HG03378 (cell line): ENCODE data around the gene POU6F2.
"Not testable (repeated sequence)": the region's sequence is repeated elsewhere in the genome, so short reads cannot be mapped to it uniquely, and the experiment has no call there.

Experiments used
- ATAC-seq: cut with Tn5 transposase; IDR thresholded peaks from one replicate; pipeline ENCODE4 v1.9.1; 2021; ENCODE audit warnings: mild to moderate bottlenecking, moderate library complexity; ENCODE audit not compliant: unreplicated experiment

Gene POU6F2

GRCh38 chr7:39339591-39339990 is 361.9 kb downstream of the POU6F2 start:
- no peak for ATAC-seq

DNA sequence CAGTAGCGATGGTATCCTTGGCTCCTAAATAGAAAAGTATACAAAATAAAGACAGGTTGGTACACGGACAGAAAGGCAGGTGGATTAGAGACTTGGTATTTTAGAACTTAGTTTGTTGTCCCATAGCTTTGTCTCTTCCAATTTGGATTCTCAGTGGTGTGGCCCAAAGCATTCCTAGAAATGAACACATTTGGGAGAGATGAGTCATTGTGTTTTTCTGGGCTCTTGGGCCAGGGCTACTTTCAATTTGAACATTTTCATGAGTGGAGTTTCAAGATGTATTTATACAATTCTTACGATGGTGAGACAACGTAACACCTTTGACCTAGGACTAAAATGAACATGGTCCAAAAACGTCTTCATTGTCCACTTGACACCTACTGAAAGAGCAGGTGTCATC is 363.4 kb downstream of the POU6F2 start:
- ATAC-seq, result no peak

- no peak for ATAC-seq
These were observed 365.1 kb downstream of the POU6F2 start for GRCh38 chr7:39342763-39343162.

- no peak for ATAC-seq
These were observed 371.9 kb downstream of the POU6F2 start for GRCh38 chr7:39349452-39350123.

DNA sequence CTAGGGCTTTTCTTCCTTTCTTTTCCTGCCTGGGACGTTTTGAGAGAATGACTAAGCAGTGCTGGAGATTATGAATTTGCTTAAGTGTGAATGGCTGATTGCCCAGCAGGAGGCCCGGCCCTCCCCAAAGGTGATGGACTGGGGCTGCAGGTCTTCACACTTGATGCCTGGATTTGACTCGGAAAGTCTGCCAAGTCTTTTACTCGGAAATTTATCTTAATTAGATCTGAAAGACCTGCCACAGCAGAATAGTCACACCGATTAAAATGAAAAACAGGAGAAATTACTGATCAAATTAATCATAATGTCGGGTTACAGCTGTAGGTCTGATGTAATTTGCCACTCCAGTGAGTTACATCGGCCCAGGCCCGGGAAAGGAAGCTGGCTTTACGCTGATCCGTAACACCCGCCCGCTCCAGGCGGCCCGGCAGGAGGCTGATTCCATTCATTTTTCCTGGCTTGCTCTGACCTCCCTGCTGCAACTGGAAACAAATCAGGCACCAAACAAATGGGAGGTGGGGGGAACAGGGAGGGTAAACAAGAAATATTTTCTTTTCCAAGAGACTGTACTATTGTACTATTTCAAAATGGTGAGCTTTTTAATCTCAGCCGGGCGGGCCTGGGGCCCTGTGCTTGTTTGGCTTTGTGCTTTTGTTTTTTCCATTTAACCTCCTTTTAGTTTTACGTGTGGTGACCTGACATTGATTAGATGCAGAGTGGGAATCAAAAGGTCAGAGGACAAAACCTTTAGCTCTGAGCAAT is 376.1 kb downstream of the POU6F2 start:
- ATAC-seq, result no peak

DNA sequence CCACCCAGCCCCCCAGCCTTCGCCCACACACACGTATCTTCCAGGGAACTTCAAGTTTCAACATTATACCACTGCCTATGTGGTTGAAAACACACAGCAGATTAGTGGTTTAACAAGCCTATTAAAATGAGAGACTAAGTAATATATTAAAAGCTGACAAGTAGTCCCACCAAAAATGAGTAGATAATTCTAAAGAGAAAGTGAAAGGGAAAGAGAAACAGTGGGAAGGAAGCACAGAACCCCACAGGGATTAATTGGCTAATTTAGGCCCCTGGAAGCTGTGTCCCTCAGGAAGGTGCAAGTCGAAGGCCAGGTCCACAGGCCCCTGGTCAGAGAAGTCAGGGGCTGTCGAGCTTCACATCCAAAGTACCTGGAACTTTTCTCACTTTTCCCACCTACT is 378.0 kb downstream of the POU6F2 start:
- ATAC-seq, result no peak

DNA sequence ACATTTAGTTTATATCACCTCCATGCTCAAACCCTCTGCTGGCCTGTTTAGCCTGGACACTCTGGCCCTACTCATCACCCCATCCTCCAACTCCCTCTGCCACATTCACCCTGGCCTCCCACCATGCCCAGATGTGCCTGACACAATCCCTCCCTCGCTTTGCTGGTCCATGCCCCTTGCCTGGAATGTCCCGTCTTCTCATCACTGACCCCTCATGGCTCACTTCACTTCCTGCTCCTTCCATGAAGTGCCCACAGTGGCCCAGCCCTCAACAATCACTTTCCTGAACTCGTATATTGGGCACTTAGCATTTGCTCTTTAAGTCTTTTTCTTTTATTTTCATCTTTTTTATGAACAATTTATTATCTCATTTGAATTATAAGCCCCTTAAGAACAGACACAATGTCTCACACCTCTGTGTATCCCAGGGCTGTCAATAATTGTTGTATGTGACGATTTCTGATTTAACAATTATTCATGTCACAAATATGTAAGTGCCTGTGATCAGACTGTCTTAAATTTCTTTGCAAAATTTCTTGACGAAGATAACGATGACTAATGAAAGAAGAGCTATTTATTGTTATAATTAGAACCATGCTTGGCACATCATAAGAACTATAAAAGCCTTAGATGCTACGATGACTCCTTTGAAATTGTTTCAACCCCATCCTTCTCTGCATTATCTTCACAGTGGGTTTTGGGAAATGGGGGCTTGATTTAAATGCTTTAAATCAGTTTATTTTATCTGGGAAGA is 378.6 kb downstream of the POU6F2 start:
- no peak for ATAC-seq

GRCh38 chr7:39357648-39358047 is 379.9 kb downstream of the POU6F2 start:
- no peak for ATAC-seq

GRCh38 chr7:39360038-39360437 is 382.3 kb downstream of the POU6F2 start:
- peak; percentile 78 for ATAC-seq

GRCh38 chr7:39360766-39361165 is 383.1 kb downstream of the POU6F2 start:
- ATAC-seq, result no peak

- ATAC-seq, result no peak
These were observed 388.1 kb downstream of the POU6F2 start for GRCh38 chr7:39365751-39366295.

DNA sequence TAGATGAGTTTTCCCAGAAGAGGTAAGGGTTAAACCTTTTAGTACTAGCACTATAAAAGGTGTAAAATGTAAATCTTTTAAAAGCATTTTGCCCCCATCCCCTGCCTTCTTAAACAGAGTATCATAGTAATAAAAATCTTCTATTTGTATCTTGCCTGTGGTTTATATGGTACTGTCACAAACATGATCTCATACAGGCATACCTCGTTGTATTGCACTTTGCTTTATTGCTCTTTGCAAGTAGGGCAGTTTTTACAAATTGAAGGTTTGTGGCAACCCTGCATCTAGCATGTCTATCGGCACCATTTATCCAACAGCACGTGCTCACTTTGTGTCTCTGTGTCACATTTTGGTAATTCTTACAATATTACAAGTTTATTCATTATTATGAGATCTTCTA is 389.7 kb downstream of the POU6F2 start:
- no peak for ATAC-seq

DNA sequence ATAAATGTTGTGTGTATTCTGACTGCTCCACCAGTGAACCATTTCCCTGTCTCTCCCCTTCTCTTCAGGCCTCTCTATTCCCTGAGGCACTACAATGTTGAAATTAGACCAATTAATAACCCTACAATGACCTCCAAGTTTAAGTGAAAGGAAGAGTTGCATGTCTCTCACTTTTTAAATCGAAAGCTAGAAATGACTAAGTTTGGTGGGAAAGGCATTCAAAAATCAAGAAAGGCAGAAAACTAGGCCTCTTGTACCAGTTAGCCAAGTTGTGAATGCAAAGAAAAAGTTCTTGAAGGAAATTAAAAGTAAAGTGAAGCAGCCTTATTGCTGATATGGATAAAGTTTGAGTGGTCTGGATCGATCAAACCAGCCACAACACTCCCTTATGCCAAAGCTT is 390.2 kb downstream of the POU6F2 start:
- no peak for ATAC-seq

GRCh38 chr7:39372383-39372782 is 394.7 kb downstream of the POU6F2 start:
- no peak for ATAC-seq

- no peak for ATAC-seq
These were observed 396.8 kb downstream of the POU6F2 start for GRCh38 chr7:39374436-39375040.

DNA sequence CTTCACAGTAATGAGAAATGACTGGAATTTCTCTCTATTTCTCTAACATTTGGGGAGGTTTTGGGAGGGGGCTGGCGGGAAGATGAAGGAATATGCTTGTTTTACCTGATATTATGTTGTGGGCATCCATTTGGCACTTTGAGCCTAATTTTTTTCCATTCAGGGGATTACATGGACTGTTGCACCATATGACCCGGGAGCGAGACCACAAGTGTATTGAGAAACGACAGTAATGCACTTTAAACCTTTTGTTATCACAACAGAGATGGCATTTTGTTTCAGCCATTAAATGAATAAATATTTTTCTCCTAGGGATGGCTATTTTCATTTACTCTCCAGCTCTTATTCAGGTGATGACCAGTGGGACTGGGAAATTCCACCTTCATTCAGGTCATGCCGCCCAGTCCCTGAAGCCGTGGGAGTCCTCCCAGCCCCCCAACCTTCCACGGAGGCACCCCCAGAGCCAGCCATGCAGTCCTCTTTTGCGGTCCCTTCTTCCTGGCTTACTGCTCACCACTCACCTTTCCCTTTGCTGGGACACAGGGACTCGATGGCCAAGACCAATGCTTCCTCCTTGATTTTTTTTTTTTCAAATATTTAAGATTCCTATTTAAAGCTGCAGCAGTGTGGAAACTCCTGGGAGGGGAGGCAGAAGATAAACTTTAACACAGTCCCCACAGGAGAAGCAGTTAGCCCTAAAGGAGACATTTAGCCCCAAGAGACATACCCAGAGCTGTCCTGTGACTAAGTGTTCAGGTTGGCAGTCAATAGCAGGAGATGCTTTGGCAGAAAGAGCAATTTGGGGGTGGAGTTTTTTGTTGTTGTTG is 397.6 kb downstream of the POU6F2 start:
- ATAC-seq, result no peak

GRCh38 chr7:39375874-39376190 is 398.1 kb downstream of the POU6F2 start:
- no peak for ATAC-seq

GRCh38 chr7:39376881-39377280 is 399.2 kb downstream of the POU6F2 start:
- ATAC-seq, result not testable (repeated sequence)

- no peak for ATAC-seq
These were observed 401.7 kb downstream of the POU6F2 start for GRCh38 chr7:39379416-39379815.

DNA sequence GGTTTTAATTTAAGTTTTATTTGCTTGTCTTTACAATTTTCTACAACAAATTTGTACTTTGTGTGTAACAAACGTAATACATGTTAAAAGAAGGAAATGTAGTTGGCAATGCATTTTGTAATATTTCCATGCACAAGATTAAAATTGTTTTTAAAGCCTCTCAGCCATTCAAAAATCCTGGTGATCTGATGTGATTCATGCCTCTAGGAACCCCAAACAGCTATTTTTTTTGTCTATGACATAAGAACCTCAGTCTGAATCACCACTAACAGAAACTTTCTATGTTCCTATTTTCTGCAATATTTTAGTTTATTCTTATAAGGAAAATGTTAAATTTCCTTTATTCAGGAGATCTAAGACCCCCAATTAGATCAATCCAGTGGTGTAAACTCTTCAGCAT is 405.4 kb downstream of the POU6F2 start:
- no peak for ATAC-seq
